ENCODE data around the gene KCNQ1OT1.

The KCNQ1OT1 gene

GRCh38 chr11:2650343-2650867 is 49.4 kb downstream of the KCNQ1OT1 start:
- H2AFZ ChIP-seq (ENCODE audit: low read length), result no peak overlapping the region
- H3K27ac ChIP-seq (ENCODE audit: low read depth, low read length, poor library complexity, severe bottlenecking), result no peak overlapping the region
- no peaks in the 10 kb centered on the region for H3K79me2 ChIP-seq (ENCODE audit: insufficient read depth, low read length)
- no peaks in the 10 kb centered on the region for H3K9me2 ChIP-seq (ENCODE audit: low read depth, low read length)
- TF ChIP-seq CTCF (IDR thresholded peaks at IDR 0.05; ENCODE audit: low read length) (no peak), EZH2 (IDR thresholded peaks at IDR 0.05; ENCODE audit: borderline replicate concordance, low read length) (no peak)
- H3K27me3 ChIP-seq (ENCODE audit: insufficient read depth, low read length), result no peaks in the 10 kb centered on the region
- no peaks in the 10 kb centered on the region for H3K36me3 ChIP-seq (ENCODE audit: insufficient read depth, low read length)
- no peaks in the 10 kb centered on the region for H3F3A ChIP-seq (ENCODE audit: insufficient read depth, low read length)
- no peaks in the 10 kb centered on the region for H4K20me1 ChIP-seq (ENCODE audit: insufficient read depth, low read length)
- no peak overlapping the region for H3K9ac ChIP-seq (ENCODE audit: low read length)
- peaks cover 15% of the 10 kb centered on the region for H3K9me3 ChIP-seq (ENCODE audit: low read length)
- H3K4me2 ChIP-seq (ENCODE audit: low read length), result no peak overlapping the region
- H3K4me1 ChIP-seq (ENCODE audit: insufficient read depth, low read length, severe bottlenecking), result no peaks in the 10 kb centered on the region
- H3K4me3 ChIP-seq (ENCODE audit: low read depth, low read length, poor library complexity, severe bottlenecking), result no peak overlapping the region

GRCh38 chr11:2649848-2650247 is 49.9 kb downstream of the KCNQ1OT1 start:
- no peak overlapping the region for H3K4me3 ChIP-seq (ENCODE audit: low read depth, low read length, poor library complexity, severe bottlenecking)
- H3K36me3 ChIP-seq (ENCODE audit: insufficient read depth, low read length), result no peaks in the 10 kb centered on the region; the same call in 1 of the 2 replicates
- H3K27me3 ChIP-seq (ENCODE audit: insufficient read depth, low read length), result no peaks in the 10 kb centered on the region
- no peaks in the 10 kb centered on the region for H3F3A ChIP-seq (ENCODE audit: insufficient read depth, low read length)
- no peak overlapping the region for H3K4me2 ChIP-seq (ENCODE audit: low read length)
- H3K79me2 ChIP-seq (ENCODE audit: insufficient read depth, low read length), result no peaks in the 10 kb centered on the region
- TF ChIP-seq CTCF (IDR thresholded peaks at IDR 0.05; ENCODE audit: low read length), result no peak
- no peak for TF ChIP-seq EZH2 (IDR thresholded peaks at IDR 0.05; ENCODE audit: borderline replicate concordance, low read length)
- no peak overlapping the region for H3K9ac ChIP-seq (ENCODE audit: low read length)
- H3K4me1 ChIP-seq (ENCODE audit: insufficient read depth, low read length, severe bottlenecking), result no peaks in the 10 kb centered on the region
- no peak overlapping the region for H3K27ac ChIP-seq (ENCODE audit: low read depth, low read length, poor library complexity, severe bottlenecking)
- H4K20me1 ChIP-seq (ENCODE audit: insufficient read depth, low read length), result no peaks in the 10 kb centered on the region
- H2AFZ ChIP-seq (ENCODE audit: low read length), result no peak overlapping the region
- no peaks in the 10 kb centered on the region for H3K9me2 ChIP-seq (ENCODE audit: low read depth, low read length)
- H3K9me3 ChIP-seq (ENCODE audit: low read length), result peaks cover 15% of the 10 kb centered on the region

GRCh38 chr11:2649400-2649799 is 50.4 kb downstream of the KCNQ1OT1 start:
- H3K79me2 ChIP-seq (ENCODE audit: insufficient read depth, low read length), result no peaks in the 10 kb centered on the region
- H2AFZ ChIP-seq (ENCODE audit: low read length), result no peak overlapping the region
- no peaks in the 10 kb centered on the region for H3K9me2 ChIP-seq (ENCODE audit: low read depth, low read length)
- H3K27me3 ChIP-seq (ENCODE audit: insufficient read depth, low read length), result no peaks in the 10 kb centered on the region
- no peak overlapping the region for H3K9ac ChIP-seq (ENCODE audit: low read length)
- H3K36me3 ChIP-seq (ENCODE audit: insufficient read depth, low read length), result no peaks in the 10 kb centered on the region; the same call in 1 of the 2 replicates
- peaks cover 15% of the 10 kb centered on the region for H3K9me3 ChIP-seq (ENCODE audit: low read length)
- no peak overlapping the region for H3K4me2 ChIP-seq (ENCODE audit: low read length)
- H3K4me3 ChIP-seq (ENCODE audit: low read depth, low read length, poor library complexity, severe bottlenecking), result no peak overlapping the region
- no peak overlapping the region for H3K27ac ChIP-seq (ENCODE audit: low read depth, low read length, poor library complexity, severe bottlenecking)
- no peaks in the 10 kb centered on the region for H4K20me1 ChIP-seq (ENCODE audit: insufficient read depth, low read length)
- no peaks in the 10 kb centered on the region for H3F3A ChIP-seq (ENCODE audit: insufficient read depth, low read length)
- H3K4me1 ChIP-seq (ENCODE audit: insufficient read depth, low read length, severe bottlenecking), result no peaks in the 10 kb centered on the region
- TF ChIP-seq CTCF (IDR thresholded peaks at IDR 0.05; ENCODE audit: low read length), result no peak

Data from OCI-LY1 (cell line).